ENCODE measurements around the gene CPEB3.
"Not testable (repeated sequence)": the region's sequence is repeated elsewhere in the genome, so short reads cannot be mapped to it uniquely, and the experiment has no call there.

CPEB3 gene

DNA sequence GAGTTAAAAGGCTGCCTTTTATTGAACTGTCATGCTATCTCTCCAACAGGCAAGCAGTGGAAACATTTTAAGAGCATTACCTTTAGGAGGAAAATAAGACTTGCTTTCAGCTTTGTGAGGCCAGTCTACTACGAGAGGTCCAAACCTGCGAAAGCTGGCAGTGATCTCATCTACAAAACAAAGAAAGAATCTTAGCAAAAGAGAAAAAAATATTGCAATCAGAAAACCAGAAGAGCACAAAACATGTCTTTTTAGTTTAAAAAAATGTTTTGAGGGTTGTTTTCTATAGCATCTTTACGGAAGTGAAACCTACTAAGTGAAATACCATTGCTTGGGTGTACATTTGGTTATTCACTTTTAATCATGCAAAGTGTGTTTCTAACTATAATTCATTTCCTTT is 147.9 kb downstream of the CPEB3 start:
- Histone ChIP-seq H3K27ac (replicated peaks) (no peak overlapping the region), H3K27me3 (ENCODE audit: insufficient read depth, poor library complexity, severe bottlenecking) (no peaks in the 10 kb centered on the region), H3K4me3 (replicated peaks; ENCODE audit: insufficient read depth, low read length) (no peak overlapping the region)
- TF ChIP-seq SPI1 (IDR thresholded peaks at IDR 0.05; ENCODE audit: borderline replicate concordance, low read depth) (no peak), POLR2AphosphoS5 (IDR thresholded peaks at IDR 0.05; ENCODE audit: low read depth) (no peak), GABPA (IDR thresholded peaks at IDR 0.05; ENCODE audit: low read depth) (no peak)
- TF ChIP-seq, protein P1, sequence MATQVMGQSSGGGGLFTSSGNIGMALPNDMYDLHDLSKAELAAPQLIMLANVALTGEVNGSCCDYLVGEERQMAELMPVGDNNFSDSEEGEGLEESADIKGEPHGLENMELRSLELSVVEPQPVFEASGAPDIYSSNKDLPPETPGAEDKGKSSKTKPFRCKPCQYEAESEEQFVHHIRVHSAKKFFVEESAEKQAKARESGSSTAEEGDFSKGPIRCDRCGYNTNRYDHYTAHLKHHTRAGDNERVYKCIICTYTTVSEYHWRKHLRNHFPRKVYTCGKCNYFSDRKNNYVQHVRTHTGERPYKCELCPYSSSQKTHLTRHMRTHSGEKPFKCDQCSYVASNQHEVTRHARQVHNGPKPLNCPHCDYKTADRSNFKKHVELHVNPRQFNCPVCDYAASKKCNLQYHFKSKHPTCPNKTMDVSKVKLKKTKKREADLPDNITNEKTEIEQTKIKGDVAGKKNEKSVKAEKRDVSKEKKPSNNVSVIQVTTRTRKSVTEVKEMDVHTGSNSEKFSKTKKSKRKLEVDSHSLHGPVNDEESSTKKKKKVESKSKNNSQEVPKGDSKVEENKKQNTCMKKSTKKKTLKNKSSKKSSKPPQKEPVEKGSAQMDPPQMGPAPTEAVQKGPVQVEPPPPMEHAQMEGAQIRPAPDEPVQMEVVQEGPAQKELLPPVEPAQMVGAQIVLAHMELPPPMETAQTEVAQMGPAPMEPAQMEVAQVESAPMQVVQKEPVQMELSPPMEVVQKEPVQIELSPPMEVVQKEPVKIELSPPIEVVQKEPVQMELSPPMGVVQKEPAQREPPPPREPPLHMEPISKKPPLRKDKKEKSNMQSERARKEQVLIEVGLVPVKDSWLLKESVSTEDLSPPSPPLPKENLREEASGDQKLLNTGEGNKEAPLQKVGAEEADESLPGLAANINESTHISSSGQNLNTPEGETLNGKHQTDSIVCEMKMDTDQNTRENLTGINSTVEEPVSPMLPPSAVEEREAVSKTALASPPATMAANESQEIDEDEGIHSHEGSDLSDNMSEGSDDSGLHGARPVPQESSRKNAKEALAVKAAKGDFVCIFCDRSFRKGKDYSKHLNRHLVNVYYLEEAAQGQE (IDR thresholded peaks at IDR 0.05; ENCODE audit: insufficient replicate concordance, low read depth) = no peak
- TF ChIP-seq, protein P2, sequence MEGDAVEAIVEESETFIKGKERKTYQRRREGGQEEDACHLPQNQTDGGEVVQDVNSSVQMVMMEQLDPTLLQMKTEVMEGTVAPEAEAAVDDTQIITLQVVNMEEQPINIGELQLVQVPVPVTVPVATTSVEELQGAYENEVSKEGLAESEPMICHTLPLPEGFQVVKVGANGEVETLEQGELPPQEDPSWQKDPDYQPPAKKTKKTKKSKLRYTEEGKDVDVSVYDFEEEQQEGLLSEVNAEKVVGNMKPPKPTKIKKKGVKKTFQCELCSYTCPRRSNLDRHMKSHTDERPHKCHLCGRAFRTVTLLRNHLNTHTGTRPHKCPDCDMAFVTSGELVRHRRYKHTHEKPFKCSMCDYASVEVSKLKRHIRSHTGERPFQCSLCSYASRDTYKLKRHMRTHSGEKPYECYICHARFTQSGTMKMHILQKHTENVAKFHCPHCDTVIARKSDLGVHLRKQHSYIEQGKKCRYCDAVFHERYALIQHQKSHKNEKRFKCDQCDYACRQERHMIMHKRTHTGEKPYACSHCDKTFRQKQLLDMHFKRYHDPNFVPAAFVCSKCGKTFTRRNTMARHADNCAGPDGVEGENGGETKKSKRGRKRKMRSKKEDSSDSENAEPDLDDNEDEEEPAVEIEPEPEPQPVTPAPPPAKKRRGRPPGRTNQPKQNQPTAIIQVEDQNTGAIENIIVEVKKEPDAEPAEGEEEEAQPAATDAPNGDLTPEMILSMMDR (IDR thresholded peaks at IDR 0.05; ENCODE audit: insufficient read depth, low read length) = no peak
- no peak for DNase-seq (ENCODE audit: low read depth in 1 of 2, low spot score in 1 of 2)

- Histone ChIP-seq H3K27ac (replicated peaks) (no peak overlapping the region), H3K4me3 (replicated peaks; ENCODE audit: insufficient read depth, low read length) (no peak overlapping the region)
- TF ChIP-seq SPI1 (IDR thresholded peaks at IDR 0.05; ENCODE audit: borderline replicate concordance, low read depth) (no peak), POLR2AphosphoS5 (IDR thresholded peaks at IDR 0.05; ENCODE audit: low read depth) (no peak)
- TF ChIP-seq, protein P1 (IDR thresholded peaks at IDR 0.05; ENCODE audit: insufficient replicate concordance, low read depth) = no peak
- TF ChIP-seq, protein P2 (IDR thresholded peaks at IDR 0.05; ENCODE audit: insufficient read depth, low read length) = no peak
Measured at GRCh38 chr10:92142512-92142911, 148.4 kb downstream of the CPEB3 start.

DNA sequence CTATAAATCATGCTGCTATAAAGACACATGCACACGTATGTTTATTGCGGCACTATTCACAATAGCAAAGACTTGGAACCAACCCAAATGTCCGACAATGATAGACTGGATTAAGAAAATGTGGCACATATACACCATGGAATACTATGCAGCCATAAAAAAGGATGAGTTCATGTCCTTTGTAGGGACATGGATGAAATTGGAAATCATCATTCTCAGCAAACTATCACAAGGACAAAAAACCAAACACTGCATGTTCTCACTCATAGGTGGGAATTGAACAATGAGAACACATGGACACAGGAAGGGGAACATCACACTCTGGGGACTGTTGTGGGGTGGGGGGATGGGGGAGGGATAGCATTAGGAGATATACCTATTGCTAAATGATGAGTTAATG is 149.7 kb downstream of the CPEB3 start:
- H3K27me3 ChIP-seq (ENCODE audit: insufficient read depth, poor library complexity, severe bottlenecking); H3K4me3 ChIP-seq (replicated peaks; ENCODE audit: insufficient read depth, low read length); H3K27ac ChIP-seq (replicated peaks); DNase-seq (ENCODE audit: low read depth in 1 of 2, low spot score in 1 of 2): not testable (repeated sequence)

More at GRCh38 chr10:92142512-92142911, 148.4 kb downstream of the CPEB3 start:
- DNase-seq (ENCODE audit: low read depth in 1 of 2, low spot score in 1 of 2) = no peak
- no peaks in the 10 kb centered on the region for H3K27me3 ChIP-seq (ENCODE audit: insufficient read depth, poor library complexity, severe bottlenecking)

- not testable (repeated sequence) for H3K4me3 ChIP-seq (replicated peaks; ENCODE audit: insufficient read depth, low read length); DNase-seq (ENCODE audit: low read depth in 1 of 2, low spot score in 1 of 2); H3K27ac ChIP-seq (replicated peaks); H3K27me3 ChIP-seq (ENCODE audit: insufficient read depth, poor library complexity, severe bottlenecking)
Measured at GRCh38 chr10:92134049-92134448, 156.8 kb downstream of the CPEB3 start.

- no peak overlapping the region for H3K4me3 ChIP-seq (replicated peaks; ENCODE audit: insufficient read depth, low read length)
- no peak for DNase-seq (ENCODE audit: low read depth in 1 of 2, low spot score in 1 of 2)
- no peak overlapping the region for H3K27ac ChIP-seq (replicated peaks)
- no peak for TF ChIP-seq GABPA (IDR thresholded peaks at IDR 0.05; ENCODE audit: low read depth)
- TF ChIP-seq, protein P1 (IDR thresholded peaks at IDR 0.05; ENCODE audit: insufficient replicate concordance, low read depth) = no peak
- TF ChIP-seq, protein P2 (IDR thresholded peaks at IDR 0.05; ENCODE audit: insufficient read depth, low read length) = no peak
- no peak for TF ChIP-seq POLR2AphosphoS5 (IDR thresholded peaks at IDR 0.05; ENCODE audit: low read depth)
- no peaks in the 10 kb centered on the region for H3K27me3 ChIP-seq (ENCODE audit: insufficient read depth, poor library complexity, severe bottlenecking)
Measured at GRCh38 chr10:92131275-92131820, 159.5 kb downstream of the CPEB3 start.
